Upper lobe of left lung (tissue), 6 donors: ENCODE measurements around the gene C20orf96. TPM values are rescaled to one million over a fixed set of nuclear protein-coding genes. Genes with fewer than 3 reads are reported as not detected.

Experiments used
- ATAC-seq, 2 donors: fragments of 200-7000 bp; cut with Tn5 transposase; one replicate each; pipeline ENCODE4 v1.9.1; 2022; ENCODE audit warnings: mild to moderate bottlenecking in 2 of 2, moderate library complexity in 2 of 2; ENCODE audit not compliant: low FRiP score in 2 of 2
- DNase-seq, 2 donors: peaks; one replicate each; pipeline ENCODE4 v3.0.0-alpha.2; 2019 to 2020
- H3K27ac ChIP-seq, 4 donors: fragments of 200-600 bp; sonication (generic); one replicate each; pipeline ENCODE4 v1.5.1; 2016 to 2019
- H3K27me3 ChIP-seq, 4 donors: fragments of 200-600 bp; sonication (generic); one replicate each; pipeline ENCODE4 v1.5.1; 2017 to 2019
- H3K36me3 ChIP-seq, 4 donors: fragments of 200-600 bp; sonication (generic); one replicate each; pipeline ENCODE4 v1.5.1; 2016 to 2019
- H3K4me1 ChIP-seq, 4 donors: fragments of 200-600 bp; sonication (generic); one replicate each; pipeline ENCODE4 v1.5.1; 2018 to 2019
- H3K4me3 ChIP-seq, 4 donors: fragments of 200-600 bp; sonication (generic); one replicate each; pipeline ENCODE4 v1.5.1; 2017 to 2019; ENCODE audit warnings: mild to moderate bottlenecking in 2 of 4, moderate library complexity in 1 of 4
- H3K9me3 ChIP-seq, 4 donors: fragments of 200-600 bp; sonication (generic); one replicate each; pipeline ENCODE4 v1.5.1; 2018 to 2019
- EP300 ChIP-seq, 4 donors: sonication (generic); formaldehyde crosslinking; IDR thresholded peaks; one replicate each; pipeline ENCODE4 v1.5.1; 2017; ENCODE audit warnings: antibody characterized with exemption in 4 of 4, control low read depth in 2 of 4
- POLR2A ChIP-seq, 4 donors: fragments of 450-650 bp; IDR thresholded peaks; one replicate each; pipeline ENCODE4 v1.5.1; 2016 to 2017; ENCODE audit warnings: antibody characterized with exemption in 4 of 4, mild to moderate bottlenecking in 2 of 4
- POLR2AphosphoS5 ChIP-seq, 2 donors: sonication (generic); formaldehyde crosslinking; IDR thresholded peaks; one replicate each; pipeline ENCODE4 v1.5.1; 2017; ENCODE audit warnings: antibody characterized with exemption in 2 of 2
- WGBS, 2 donors: methylation state at CpG; one replicate each; pipeline ENCODE4 v1.1.5; 2017 to 2018; 5-methylcytosine and 5-hydroxymethylcytosine counted together
- total RNA-seq, 6 donors: library from RNA; depleted of rRNA in 4 of 6; stranded (reverse); fragments of >200 nt in 4 of 6; gene quantifications; one replicate each; pipeline versions ENCODE4 v1.1.0 to v1.2.1, GENCODE V29; 2016 to 2021
- TF ChIP-seq, protein P1 (sequence below), 6 experiments: fragments of 450-650 bp in 4 of 6; fragments of 200-600 bp in 2 of 6; sonication (generic) in 2 of 6; IDR thresholded peaks; one replicate each; pipeline ENCODE4 v1.5.1; 2016 to 2019; ENCODE audit warnings: antibody characterized with exemption in 6 of 6
- donor health status: DM: no; HTN: no; CAD: no; lungs with moderate emphysema.
- donor health status: DM: no; HTN: yes; CAD: no; lungs with severe emphysema.

Gene C20orf96
- total RNA-seq, 6 donors from 2014 or later, result 3.0 to 31.4 (median 10.3) TPM

GRCh38 chr20:289693-290083 lies 862 bp downstream of the C20orf96 start:
- peak overlapping the region; percentile 52 to 80 (median 59) for H3K4me3 ChIP-seq
- H3K4me1 ChIP-seq, result peaks cover 15 to 23% (median 19%) of the 10 kb centered on the region in 4 donors
- no peak for DNase-seq
- 36 to 45% methylated on average over 2 of the region's 2 CpGs for WGBS, 2 donors
- H3K36me3 ChIP-seq, result no peaks in the 10 kb centered on the region
- no peak for ATAC-seq
- H3K27me3 ChIP-seq, result no peaks in the 10 kb centered on the region
- TF ChIP-seq, protein P1, sequence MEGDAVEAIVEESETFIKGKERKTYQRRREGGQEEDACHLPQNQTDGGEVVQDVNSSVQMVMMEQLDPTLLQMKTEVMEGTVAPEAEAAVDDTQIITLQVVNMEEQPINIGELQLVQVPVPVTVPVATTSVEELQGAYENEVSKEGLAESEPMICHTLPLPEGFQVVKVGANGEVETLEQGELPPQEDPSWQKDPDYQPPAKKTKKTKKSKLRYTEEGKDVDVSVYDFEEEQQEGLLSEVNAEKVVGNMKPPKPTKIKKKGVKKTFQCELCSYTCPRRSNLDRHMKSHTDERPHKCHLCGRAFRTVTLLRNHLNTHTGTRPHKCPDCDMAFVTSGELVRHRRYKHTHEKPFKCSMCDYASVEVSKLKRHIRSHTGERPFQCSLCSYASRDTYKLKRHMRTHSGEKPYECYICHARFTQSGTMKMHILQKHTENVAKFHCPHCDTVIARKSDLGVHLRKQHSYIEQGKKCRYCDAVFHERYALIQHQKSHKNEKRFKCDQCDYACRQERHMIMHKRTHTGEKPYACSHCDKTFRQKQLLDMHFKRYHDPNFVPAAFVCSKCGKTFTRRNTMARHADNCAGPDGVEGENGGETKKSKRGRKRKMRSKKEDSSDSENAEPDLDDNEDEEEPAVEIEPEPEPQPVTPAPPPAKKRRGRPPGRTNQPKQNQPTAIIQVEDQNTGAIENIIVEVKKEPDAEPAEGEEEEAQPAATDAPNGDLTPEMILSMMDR (IDR thresholded peaks at IDR 0.05), result no peak
- TF ChIP-seq EP300 (IDR thresholded peaks at IDR 0.05) (no peak), POLR2AphosphoS5 (IDR thresholded peaks at IDR 0.05) (no peak), POLR2A (IDR thresholded peaks at IDR 0.05) (no peak)
- peak overlapping the region; percentile 73 to 88 (median 84) for H3K27ac ChIP-seq
- H3K9me3 ChIP-seq, result no peaks in the 10 kb centered on the region

- Histone ChIP-seq H3K4me1 (peaks cover 15 to 23% (median 19%) of the 10 kb centered on the region in 4 donors), H3K27ac (no peak overlapping the region), H3K9me3 (no peaks in the 10 kb centered on the region), H3K4me3 (peak overlapping the region in 3 of 4 donors; percentile 52 to 80 (median 63)), H3K36me3 (no peaks in the 10 kb centered on the region), H3K27me3 (no peaks in the 10 kb centered on the region)
- ATAC-seq (no peak), DNase-seq (no peak)
- 94 to 98% methylated on average over 3 of the region's 3 CpGs for WGBS, 2 donors
- TF ChIP-seq EP300 (IDR thresholded peaks at IDR 0.05) (no peak), POLR2AphosphoS5 (IDR thresholded peaks at IDR 0.05) (no peak), POLR2A (IDR thresholded peaks at IDR 0.05) (no peak)
- TF ChIP-seq, protein P1 (IDR thresholded peaks at IDR 0.05), result no peak
These were observed 1.4 kb downstream of the C20orf96 start for GRCh38 chr20:288956-289692.

DNA sequence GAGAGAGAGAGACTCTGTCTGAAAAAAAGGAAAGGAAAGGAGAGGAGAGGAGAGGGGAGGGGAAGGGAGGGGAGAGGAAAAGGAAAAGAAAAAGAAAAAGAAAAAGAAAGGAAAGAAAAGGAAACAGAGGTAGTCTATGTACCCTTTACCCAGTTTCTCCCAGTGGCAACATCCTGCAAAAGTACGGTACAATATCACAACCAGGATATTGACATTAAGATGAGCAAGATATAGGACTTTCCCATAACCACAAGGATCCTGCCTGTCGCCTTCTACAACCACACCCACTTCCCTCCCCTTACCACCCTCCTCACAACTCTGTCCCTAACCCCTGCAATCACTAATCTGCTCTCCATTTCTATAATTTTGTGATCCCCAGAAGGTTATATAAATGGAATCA lies 4.0 kb downstream of the C20orf96 start:
- Histone ChIP-seq H3K27me3 (no peaks in the 10 kb centered on the region), H3K36me3 (peaks cover 0 to 17% (median 6%) of the 10 kb centered on the region in 4 donors), H3K27ac (peak overlapping the region in 1 of 4 donors; percentile 30), H3K4me1 (peaks cover 13 to 19% (median 16%) of the 10 kb centered on the region in 4 donors), H3K4me3 (no peak overlapping the region), H3K9me3 (no peaks in the 10 kb centered on the region)
- 31 to 42% methylated on average over 2 of the region's 2 CpGs for WGBS, 2 donors
- ATAC-seq (no peak), DNase-seq (peak in 1 of 2 donors; percentile 8)
- no peak for TF ChIP-seq EP300 (IDR thresholded peaks at IDR 0.05)
- no peak for TF ChIP-seq POLR2AphosphoS5 (IDR thresholded peaks at IDR 0.05)
- TF ChIP-seq, protein P1 (IDR thresholded peaks at IDR 0.05), result no peak
- TF ChIP-seq POLR2A (IDR thresholded peaks at IDR 0.05), result no peak

- WGBS, 2 donors, result 87% methylated on average over 3 of the region's 3 CpGs
- no peak overlapping the region for H3K4me3 ChIP-seq
- no peak for TF ChIP-seq POLR2AphosphoS5 (IDR thresholded peaks at IDR 0.05)
- TF ChIP-seq POLR2A (IDR thresholded peaks at IDR 0.05), result no peak
- TF ChIP-seq EP300 (IDR thresholded peaks at IDR 0.05), result no peak
- TF ChIP-seq, protein P1 (IDR thresholded peaks at IDR 0.05), result no peak
- DNase-seq (no peak), ATAC-seq (no peak)
- H3K27ac ChIP-seq, result no peak overlapping the region
- H3K9me3 ChIP-seq, result no peaks in the 10 kb centered on the region
- peaks cover 0 to 24% (median 13%) of the 10 kb centered on the region in 4 donors for H3K36me3 ChIP-seq
- no peaks in the 10 kb centered on the region for H3K27me3 ChIP-seq
- no peaks in the 10 kb centered on the region for H3K4me1 ChIP-seq
These were observed 6.4 kb downstream of the C20orf96 start for GRCh38 chr20:284172-284571.
